H9 (cell line): ENCODE data around the gene PXDN. TPM values are rescaled to one million over a fixed set of nuclear protein-coding genes. Genes with fewer than 3 reads are reported as not detected.

Source experiments
- DNase-seq: peaks from one replicate; pipeline ENCODE4 v3.0.0-alpha.2; 2017
- H2AFZ ChIP-seq: one replicate; pipeline ENCODE4 v1.6.1; 2013; ENCODE audit warnings: mild to moderate bottlenecking, low read length, control low read depth, moderate library complexity
- H2AK5ac ChIP-seq: 2 replicates; pipeline ENCODE4 v1.6.1; 2013; ENCODE audit warnings: low read length, control low read depth, mixed read lengths; ENCODE audit not compliant: insufficient read length
- H2BK120ac ChIP-seq: one replicate; pipeline ENCODE4 v1.6.1; 2013; ENCODE audit warnings: low read depth, mild to moderate bottlenecking, low read length, control low read depth, inconsistent platforms; ENCODE audit not compliant: poor library complexity, severe bottlenecking
- H2BK12ac ChIP-seq: 2 replicates; pipeline ENCODE4 v1.6.1; 2013; ENCODE audit warnings: low read length, control low read depth, mixed read lengths, low read depth; ENCODE audit not compliant: insufficient read length
- H2BK15ac ChIP-seq: 2 replicates; pipeline ENCODE4 v1.6.1; 2013; ENCODE audit warnings: low read depth, low read length, control low read depth
- H2BK20ac ChIP-seq: one replicate; pipeline ENCODE4 v1.6.1; 2013; ENCODE audit warnings: low read depth, mild to moderate bottlenecking, low read length, control low read depth, inconsistent platforms; ENCODE audit not compliant: poor library complexity, severe bottlenecking
- H2BK5ac ChIP-seq: 2 replicates; pipeline ENCODE4 v1.6.1; 2013; ENCODE audit warnings: low read length, control low read depth, mixed read lengths; ENCODE audit not compliant: insufficient read length
- H3K14ac ChIP-seq: 2 replicates; pipeline ENCODE4 v1.6.1; 2013; ENCODE audit warnings: low read length, control low read depth; ENCODE audit not compliant: insufficient read depth
- H3K18ac ChIP-seq: 2 replicates; pipeline ENCODE4 v1.6.1; 2013; ENCODE audit warnings: low read depth, mild to moderate bottlenecking, mixed read lengths, low read length, control low read depth; ENCODE audit not compliant: insufficient read length
- H3K23ac ChIP-seq: 2 replicates; pipeline ENCODE4 v1.6.1; 2013; ENCODE audit warnings: low read length, control low read depth, mixed read lengths, low read depth; ENCODE audit not compliant: insufficient read length
- H3K23me2 ChIP-seq: 2 replicates; pipeline ENCODE4 v1.6.1; 2013; ENCODE audit warnings: low read depth, mild to moderate bottlenecking, mixed read lengths, low read length, control low read depth; ENCODE audit not compliant: insufficient read length, poor library complexity, severe bottlenecking
- H3K27ac ChIP-seq: 2 replicates; pipeline ENCODE4 v1.5.1; 2013; ENCODE audit warnings: low read length, control low read depth, mixed read lengths, low read depth; ENCODE audit not compliant: insufficient read length
- H3K27me3 ChIP-seq: 2 replicates; pipeline ENCODE4 v1.6.1; 2013; ENCODE audit warnings: low read length, control low read depth, inconsistent platforms; ENCODE audit not compliant: insufficient read depth
- H3K4ac ChIP-seq: 2 replicates; pipeline ENCODE4 v1.6.1; 2013; ENCODE audit warnings: low read depth, mild to moderate bottlenecking, control low read depth, inconsistent platforms, low read length, moderate library complexity
- H3K4me1 ChIP-seq: 2 replicates; pipeline ENCODE4 v1.6.1; 2013; ENCODE audit warnings: low read length, control low read depth, inconsistent platforms; ENCODE audit not compliant: insufficient read depth
- H3K4me2 ChIP-seq: 2 replicates; pipeline ENCODE4 v1.6.1; 2013; ENCODE audit warnings: low read length, control low read depth, mixed read lengths; ENCODE audit not compliant: insufficient read length, insufficient read depth
- H3K56ac ChIP-seq: 2 replicates; pipeline ENCODE4 v1.6.1; 2013; ENCODE audit warnings: low read depth, mild to moderate bottlenecking, mixed read lengths, low read length, control low read depth; ENCODE audit not compliant: insufficient read length
- H3K79me1 ChIP-seq: 2 replicates; pipeline ENCODE4 v1.6.1; 2013; ENCODE audit warnings: low read depth, mild to moderate bottlenecking, moderate library complexity, low read length, control low read depth, inconsistent platforms; ENCODE audit not compliant: insufficient read depth, poor library complexity, severe bottlenecking
- H3K79me2 ChIP-seq: 2 replicates; pipeline ENCODE4 v1.6.1; 2013; ENCODE audit warnings: low read length, control low read depth, inconsistent platforms; ENCODE audit not compliant: insufficient read depth
- H3K9ac ChIP-seq: 2 replicates; pipeline ENCODE4 v1.6.1; 2013; ENCODE audit warnings: low read length, control low read depth, mixed read lengths; ENCODE audit not compliant: insufficient read length; ENCODE audit errors: extremely low read depth
- H3K9me3 ChIP-seq: one replicate; pipeline ENCODE4 v1.6.1; 2013; ENCODE audit warnings: low read depth, low read length, inconsistent platforms; ENCODE audit not compliant: control insufficient read depth
- H3T11ph ChIP-seq: one replicate; pipeline ENCODE4 v1.6.1; 2013; ENCODE audit warnings: mild to moderate bottlenecking, low read length, control low read depth, inconsistent platforms
- H4K20me1 ChIP-seq: one replicate; pipeline ENCODE4 v1.6.1; 2013; ENCODE audit not compliant: control insufficient read depth, insufficient read length, insufficient read depth
- H4K5ac ChIP-seq: 2 replicates; pipeline ENCODE4 v1.6.1; 2013; ENCODE audit warnings: low read depth, mild to moderate bottlenecking, mixed read lengths, low read length, control low read depth; ENCODE audit not compliant: insufficient read length
- H4K8ac ChIP-seq: replicated peaks from 2 replicates; pipeline ENCODE4 v1.6.1; 2013; ENCODE audit warnings: low read length, control low read depth, mixed read lengths, low read depth; ENCODE audit not compliant: insufficient read length
- H4K91ac ChIP-seq: 2 replicates; pipeline ENCODE4 v1.6.1; 2013; ENCODE audit warnings: low read depth, mild to moderate bottlenecking, moderate library complexity, mixed read lengths, low read length, control low read depth; ENCODE audit not compliant: insufficient read length
- H3K27ac Mint-ChIP-seq, 3 experiments: 2 replicates in 2 of 3; 3 replicates in 1 of 3; pipeline ENCODE4 v1.8.0; 2020 to 2021; ENCODE audit warnings: mixed read lengths in 3 of 3, mild to moderate bottlenecking in 1 of 3, moderate library complexity in 1 of 3
- H3K27me3 Mint-ChIP-seq: 2 replicates; pipeline ENCODE4 v1.8.0; 2021; ENCODE audit warnings: low read depth, mild to moderate bottlenecking, moderate library complexity, mixed read lengths
- H3K36me3 Mint-ChIP-seq, 3 experiments: 2 replicates in 2 of 3; 3 replicates in 1 of 3; pipeline ENCODE4 v1.8.0; 2020 to 2021; ENCODE audit warnings: low read depth in 3 of 3, mixed read lengths in 3 of 3; ENCODE audit not compliant: insufficient read depth in 1 of 3
- H3K4me1 Mint-ChIP-seq, 2 experiments: 2 replicates each; pipeline ENCODE4 v1.8.0; 2020; ENCODE audit warnings: mixed read lengths in 2 of 2
- H3K4me3 Mint-ChIP-seq, 2 experiments: 2 replicates in 1 of 2; 3 replicates in 1 of 2; pipeline ENCODE4 v1.8.0; 2020 to 2021; ENCODE audit warnings: mild to moderate bottlenecking in 2 of 2, mixed read lengths in 2 of 2, moderate library complexity in 1 of 2
- H3K9me3 Mint-ChIP-seq, 2 experiments: 2 replicates in 1 of 2; 3 replicates in 1 of 2; pipeline ENCODE4 v1.8.0; 2020; ENCODE audit warnings: mild to moderate bottlenecking in 2 of 2, mixed read lengths in 2 of 2, moderate library complexity in 1 of 2
- CTCF ChIP-seq: fragments of 200-600 bp; sonication (generic); conservative IDR thresholded peaks from 3 replicates; pipeline ENCODE4 v1.8.0; 2021; ENCODE audit warnings: antibody characterized with exemption, mild to moderate bottlenecking
- WGBS: extraction: QIAGEN DNeasy Blood & Tissue Kit; methylation state at CpG from one replicate; pipeline ENCODE4 v1.1.7; 2013; ENCODE audit warnings: missing lambda C conversion rate, low lambda C conversion rate, mixed read lengths; ENCODE audit not compliant: insufficient read length; ENCODE audit errors: extremely low coverage; 5-methylcytosine and 5-hydroxymethylcytosine counted together
- total RNA-seq: library from RNA; stranded (reverse); gene quantifications from 2 replicates; pipeline ENCODE4 v1.2.1, GENCODE V29; 2021

Gene PXDN
- total RNA-seq, 1 experiment from 2014 or later: 146 TPM

DNA sequence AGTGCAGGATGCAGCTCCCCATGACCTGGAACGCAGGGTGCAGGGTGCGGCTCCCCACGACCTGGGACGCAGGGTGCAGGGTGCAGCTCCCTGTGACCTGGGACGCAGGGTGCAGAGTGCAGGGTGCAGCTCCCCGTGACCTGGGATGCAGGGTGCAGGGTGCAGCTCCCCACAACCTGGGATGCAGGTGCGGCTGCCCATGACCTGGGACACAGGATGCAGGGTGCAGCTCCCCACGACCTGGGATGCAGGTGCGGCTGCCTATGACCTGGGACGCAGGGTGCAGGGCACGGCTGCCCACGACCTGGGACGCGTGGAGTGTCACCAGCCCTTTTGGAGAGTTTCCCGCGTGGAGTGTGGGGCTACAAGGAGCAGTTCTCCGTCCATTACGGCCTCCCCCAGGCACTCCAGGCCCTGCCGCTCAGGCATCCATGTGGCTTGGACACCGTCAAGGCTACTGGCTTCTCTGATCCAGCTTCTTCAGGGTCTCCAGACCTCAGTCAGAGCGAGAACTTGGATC, 38.7 kb downstream of the PXDN start:
- no peak overlapping the region for H4K5ac ChIP-seq
- no peak overlapping the region for H3K4me3 Mint-ChIP-seq
- no peak overlapping the region for H3K9ac ChIP-seq
- no peak overlapping the region for H3K56ac ChIP-seq
- H3K14ac ChIP-seq: peak overlapping the region; percentile 37; the same call in 1 of the 2 replicates
- H3K23ac ChIP-seq: no peak overlapping the region
- no peak overlapping the region for H2BK120ac ChIP-seq
- no peak overlapping the region for H2BK15ac ChIP-seq
- H3K27me3 Mint-ChIP-seq: peaks cover 1% of the 10 kb centered on the region; the same call in 1 of the 2 replicates
- H3K9me3 ChIP-seq: no peaks in the 10 kb centered on the region
- no peak overlapping the region for H3K4me2 ChIP-seq
- H2BK12ac ChIP-seq: no peak overlapping the region
- H3T11ph ChIP-seq: no peak overlapping the region
- H3K27me3 ChIP-seq: no peaks in the 10 kb centered on the region
- peaks cover 0 to 2% (median 0%) of the 10 kb centered on the region in 3 experiments; a peak in 4 of 7 replicates for H3K36me3 Mint-ChIP-seq
- H3K79me1 ChIP-seq: no peaks in the 10 kb centered on the region
- H2AFZ ChIP-seq: no peak overlapping the region
- H3K4me1 ChIP-seq: peaks cover 4% of the 10 kb centered on the region
- TF ChIP-seq CTCF: no peak
- H3K79me2 ChIP-seq: no peaks in the 10 kb centered on the region; the same call in 1 of the 2 replicates
- H3K23me2 ChIP-seq: no peaks in the 10 kb centered on the region
- H2BK20ac ChIP-seq: no peak overlapping the region
- H3K18ac ChIP-seq: no peak overlapping the region
- H4K20me1 ChIP-seq: peaks cover 7% of the 10 kb centered on the region
- no peak overlapping the region for H3K27ac Mint-ChIP-seq
- DNase-seq: no peak
- H3K27ac ChIP-seq: no peak overlapping the region
- H2BK5ac ChIP-seq: no peak overlapping the region
- no peak overlapping the region for H4K8ac ChIP-seq
- no peak overlapping the region for H2AK5ac ChIP-seq
- no peak overlapping the region for H4K91ac ChIP-seq
- H3K4ac ChIP-seq: no peak overlapping the region
- H3K9me3 Mint-ChIP-seq: no peaks in the 10 kb centered on the region; a peak in 1 of 5 replicates
- WGBS: no CpG with 5 or more reads among the region's 21 CpGs
- H3K4me1 Mint-ChIP-seq: peaks cover 53 to 63% of the 10 kb centered on the region in 2 experiments
